Activated CD4-positive, alpha-beta T cell treated with anti-CD3 and anti-CD28 coated beads for 48 hours (primary cell): ENCODE data around the gene SLC35C1.

Experiments
- DNase-seq: peaks from one replicate; pipeline ENCODE4 v3.0.0-alpha.2; 2020

Gene SLC35C1

DNA sequence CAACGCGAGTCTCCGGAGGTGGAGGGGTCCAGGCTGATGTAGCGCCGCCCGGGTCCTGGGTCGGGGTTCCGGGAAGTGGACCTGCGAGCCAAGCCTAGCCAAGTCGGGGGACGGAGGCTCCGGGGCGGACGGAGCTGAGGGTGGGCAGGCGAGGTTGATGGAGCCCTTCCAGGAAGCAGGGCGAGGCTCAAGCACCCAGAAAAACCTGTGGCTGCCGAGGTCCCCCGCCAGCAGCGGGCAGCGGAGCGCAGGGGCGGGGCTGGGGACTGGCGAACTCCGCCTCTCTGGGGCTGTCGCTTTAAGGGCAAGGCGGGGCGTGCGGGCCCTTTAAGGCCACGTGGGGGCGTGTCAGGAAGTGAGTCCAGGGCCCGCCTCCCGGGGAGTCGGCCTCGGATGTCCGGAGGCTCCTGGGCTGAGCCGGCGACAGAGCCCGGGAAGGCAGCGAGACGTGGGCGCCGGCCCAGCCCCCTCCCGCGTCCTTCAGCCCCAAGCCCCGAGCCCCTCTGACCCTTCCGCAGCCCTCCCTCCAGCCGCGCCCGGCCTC lies at the start of gene SLC35C1:
SLC35C1 (plus strand) TSS at position 389 of the 544 bp plus-strand sequence. CDS start 653 bp downstream, outside the sequence.
- peak; percentile 98 for DNase-seq

DNA sequence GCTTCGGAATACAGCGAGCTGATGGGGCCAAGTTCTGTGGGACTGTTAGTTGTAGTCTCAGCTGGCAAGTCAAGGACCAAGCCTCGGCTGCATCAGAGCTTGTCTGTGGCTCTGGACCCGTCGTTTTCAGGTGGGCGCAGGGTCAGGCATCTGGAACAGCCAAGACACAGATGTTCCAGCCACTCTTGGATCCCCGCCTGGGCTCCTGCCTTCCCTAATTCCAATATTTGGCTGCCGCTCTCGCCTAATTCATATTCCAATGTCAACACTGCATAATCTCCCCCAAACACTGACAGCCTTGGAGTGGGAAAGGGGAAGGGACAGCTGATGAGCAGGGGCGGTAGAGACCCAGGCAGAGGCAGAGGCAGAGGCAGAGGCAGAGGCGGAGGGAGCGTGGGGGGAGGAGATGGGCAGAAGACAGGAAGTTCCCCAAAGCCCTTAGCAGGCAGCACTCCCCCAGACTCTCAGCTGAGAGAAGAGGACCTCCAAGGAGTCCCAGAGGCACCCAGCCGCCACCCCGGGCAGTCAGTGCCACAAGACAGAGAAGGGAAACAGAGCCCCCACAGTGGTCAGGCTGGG lies 49.6 kb upstream of the SLC35C1 start:
- DNase-seq = no peak

DNA sequence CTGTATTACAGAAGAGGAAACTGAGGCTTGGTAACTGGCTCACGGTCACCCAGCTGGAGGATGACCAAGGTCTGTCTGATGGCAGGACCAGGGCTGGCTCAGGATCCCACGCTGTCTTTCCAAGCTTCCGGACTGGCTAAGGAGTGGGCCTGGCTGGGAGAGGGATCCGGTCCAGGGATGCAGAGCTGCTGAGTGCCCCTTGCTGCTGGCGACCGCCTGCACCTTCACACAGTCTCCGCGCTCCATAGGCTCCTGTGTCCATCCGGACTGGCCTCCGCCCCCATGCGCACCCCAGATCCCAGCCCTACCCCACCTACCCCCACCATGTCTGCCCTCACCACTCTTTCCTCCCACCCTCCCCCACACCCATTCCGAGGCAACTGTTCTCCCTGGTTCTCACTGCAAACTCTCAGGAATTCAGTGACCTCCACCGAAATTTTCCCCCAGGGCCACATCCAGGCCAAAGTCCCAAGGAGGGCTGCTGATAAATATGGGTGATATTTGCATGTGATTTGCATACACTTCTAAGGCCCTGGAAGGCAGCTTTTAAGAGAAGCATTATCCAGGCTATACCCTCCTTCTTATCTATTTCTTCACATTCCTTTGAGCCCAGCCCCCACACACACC lies 48.5 kb upstream of the SLC35C1 start:
- no peak for DNase-seq

DNA sequence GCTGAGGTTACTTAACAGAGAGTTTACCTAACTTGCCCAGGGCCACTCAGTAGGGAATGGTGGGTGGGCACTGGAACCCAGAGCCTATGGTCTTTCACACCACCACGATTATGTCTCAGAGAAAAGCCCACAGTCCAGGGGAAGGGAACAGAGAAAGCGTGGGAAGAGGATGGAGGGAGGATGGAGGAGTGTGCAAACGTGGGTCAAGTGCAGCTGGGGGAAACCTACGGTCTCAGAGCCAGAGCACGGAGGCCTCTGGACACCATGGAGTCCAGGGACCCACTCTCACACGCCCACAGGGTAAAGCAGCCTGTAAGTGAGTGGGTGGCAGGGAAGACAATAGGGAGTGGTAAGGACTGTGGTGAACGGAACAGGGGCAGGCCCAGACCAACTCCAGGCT lies 47.3 kb upstream of the SLC35C1 start:
- no peak for DNase-seq

DNA sequence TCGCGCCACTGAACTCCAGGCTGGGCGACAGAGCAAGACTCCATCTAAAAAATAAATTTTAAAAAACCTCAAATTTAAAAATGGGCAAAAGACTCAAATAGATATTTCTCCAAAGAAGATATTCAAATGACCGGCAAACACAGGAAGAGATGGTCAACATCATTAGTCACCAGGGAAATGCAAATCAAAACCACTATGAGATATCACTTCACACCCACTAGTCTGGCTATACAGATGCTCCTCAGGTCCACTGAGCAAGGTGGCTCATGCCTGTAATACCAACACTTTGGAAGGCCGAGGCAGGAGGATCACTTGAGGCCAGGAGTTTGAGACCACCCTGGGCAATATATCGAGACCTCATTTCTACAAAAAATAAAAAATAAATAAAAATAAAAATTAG lies 43.3 kb upstream of the SLC35C1 start:
- DNase-seq = no peak

DNA sequence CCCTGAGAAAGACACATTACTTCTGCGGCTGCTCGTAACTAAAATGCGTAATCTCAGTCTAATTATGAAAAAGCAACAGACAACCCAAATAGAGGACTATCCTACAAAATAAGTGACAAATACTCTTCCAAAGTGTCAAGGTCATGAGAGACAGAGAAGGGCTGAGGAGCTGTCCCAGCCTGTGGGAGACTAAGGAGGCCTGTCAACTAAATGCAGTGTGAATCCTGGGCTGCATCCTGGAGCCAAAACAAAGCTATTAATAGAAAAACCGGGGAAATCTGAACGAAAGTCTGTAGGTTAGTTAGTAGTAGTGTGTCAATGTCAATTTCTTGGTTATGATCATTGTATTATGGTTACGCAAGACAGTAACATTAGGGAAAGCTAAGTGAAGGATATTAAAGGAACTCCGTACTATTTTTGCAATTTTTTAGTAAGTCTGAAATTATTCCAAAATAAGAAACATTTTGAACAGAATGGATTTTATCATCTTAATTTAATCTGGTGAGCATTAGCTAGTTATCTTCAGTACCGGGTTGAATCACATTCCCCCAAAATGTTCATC lies 39.8 kb upstream of the SLC35C1 start:
- no peak for DNase-seq

DNA sequence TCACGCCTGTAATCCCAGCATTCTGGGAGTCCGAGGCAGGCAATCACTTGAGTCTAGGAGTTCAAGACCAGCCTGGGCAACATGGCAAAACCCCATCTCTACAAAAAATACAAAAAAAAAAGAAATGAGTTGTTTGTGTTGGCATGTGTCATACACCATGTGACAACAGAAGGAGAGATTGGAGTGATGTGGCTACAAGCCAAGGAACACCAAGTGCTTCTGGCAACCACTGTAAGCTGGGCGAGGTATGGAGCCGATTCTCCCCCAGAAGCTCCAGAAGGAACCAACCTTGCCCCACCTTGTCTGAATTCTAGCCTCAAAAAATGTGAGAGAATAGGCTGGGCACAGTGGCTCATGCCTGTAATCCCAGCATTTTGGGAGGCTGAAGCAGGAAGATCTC lies 39.1 kb upstream of the SLC35C1 start:
- DNase-seq = no peak

DNA sequence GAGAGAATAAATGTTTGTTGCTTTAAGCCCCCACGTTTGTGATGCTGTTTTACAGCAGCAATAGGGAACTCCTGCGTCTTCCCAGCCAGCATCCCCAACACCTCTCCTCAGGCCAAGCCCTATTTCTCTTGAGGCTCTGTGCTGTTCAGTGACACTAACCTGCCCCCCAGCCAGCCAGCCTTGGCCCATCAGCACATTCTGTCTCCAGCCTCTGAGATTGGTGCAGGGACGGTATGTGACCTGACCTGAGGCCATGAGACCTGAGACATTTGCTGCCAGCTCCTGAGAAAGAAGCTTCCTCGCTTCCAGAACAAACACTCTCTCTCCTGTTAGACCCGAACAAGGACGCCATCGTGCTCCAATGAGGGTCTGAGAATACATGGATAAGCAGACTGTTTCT lies 38.5 kb upstream of the SLC35C1 start:
- no peak for DNase-seq

DNA sequence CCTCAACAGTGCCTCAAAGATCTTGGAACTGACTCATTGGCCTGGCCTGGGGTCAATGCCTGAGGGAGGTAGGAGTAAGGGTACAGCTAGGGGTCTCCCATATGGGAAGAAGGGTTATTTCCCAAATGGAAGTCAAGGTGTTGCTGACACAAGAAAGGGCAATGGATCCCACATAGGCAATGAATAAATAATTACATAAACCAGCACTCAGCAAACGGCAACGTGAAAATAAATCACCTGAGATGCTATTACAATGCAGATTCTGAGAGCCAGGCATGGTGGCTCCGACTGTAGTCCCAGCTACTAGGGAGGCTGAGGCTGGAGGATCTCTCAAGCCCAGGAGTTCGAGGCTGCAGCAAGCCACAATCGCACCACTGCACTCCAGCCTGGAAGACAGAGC lies 36.5 kb upstream of the SLC35C1 start:
- no peak for DNase-seq

DNA sequence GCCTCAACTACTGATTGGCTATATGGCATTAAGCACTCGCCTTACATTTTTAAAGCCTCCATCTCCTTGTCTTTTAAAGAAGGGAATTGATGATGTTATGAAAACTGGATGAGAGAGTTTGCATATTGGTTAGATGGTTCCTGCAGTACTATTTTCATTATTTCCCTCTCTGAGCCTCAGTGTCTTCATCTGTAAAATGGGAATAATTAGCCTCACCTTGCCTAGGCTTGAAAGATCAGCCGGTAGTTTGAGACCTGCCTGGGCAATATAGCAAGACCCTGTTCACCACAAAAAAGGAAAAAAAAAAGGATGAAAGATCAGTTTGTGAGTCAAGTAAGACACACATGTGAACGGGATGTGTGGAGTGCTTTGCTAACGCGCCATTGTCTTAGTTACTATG lies 35.0 kb upstream of the SLC35C1 start:
- no peak for DNase-seq

DNA sequence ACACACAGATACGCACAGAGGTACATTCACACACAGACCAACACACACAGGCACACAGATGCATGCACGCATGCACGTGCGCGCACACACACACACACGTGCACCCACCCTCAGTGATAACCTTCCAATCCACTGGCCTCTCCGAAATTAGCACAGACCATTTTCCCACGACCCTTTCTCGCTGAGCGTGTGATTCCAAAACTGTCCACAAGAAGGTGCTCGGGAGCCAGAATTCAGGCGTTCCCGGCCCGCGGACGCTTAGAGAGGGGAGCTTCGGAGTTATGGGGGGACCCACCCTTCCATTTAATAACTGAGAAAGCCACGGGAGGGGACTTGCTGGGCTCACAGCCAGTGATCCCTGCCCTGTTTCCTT lies 33.8 kb upstream of the SLC35C1 start:
- DNase-seq = peak; percentile 80

DNA sequence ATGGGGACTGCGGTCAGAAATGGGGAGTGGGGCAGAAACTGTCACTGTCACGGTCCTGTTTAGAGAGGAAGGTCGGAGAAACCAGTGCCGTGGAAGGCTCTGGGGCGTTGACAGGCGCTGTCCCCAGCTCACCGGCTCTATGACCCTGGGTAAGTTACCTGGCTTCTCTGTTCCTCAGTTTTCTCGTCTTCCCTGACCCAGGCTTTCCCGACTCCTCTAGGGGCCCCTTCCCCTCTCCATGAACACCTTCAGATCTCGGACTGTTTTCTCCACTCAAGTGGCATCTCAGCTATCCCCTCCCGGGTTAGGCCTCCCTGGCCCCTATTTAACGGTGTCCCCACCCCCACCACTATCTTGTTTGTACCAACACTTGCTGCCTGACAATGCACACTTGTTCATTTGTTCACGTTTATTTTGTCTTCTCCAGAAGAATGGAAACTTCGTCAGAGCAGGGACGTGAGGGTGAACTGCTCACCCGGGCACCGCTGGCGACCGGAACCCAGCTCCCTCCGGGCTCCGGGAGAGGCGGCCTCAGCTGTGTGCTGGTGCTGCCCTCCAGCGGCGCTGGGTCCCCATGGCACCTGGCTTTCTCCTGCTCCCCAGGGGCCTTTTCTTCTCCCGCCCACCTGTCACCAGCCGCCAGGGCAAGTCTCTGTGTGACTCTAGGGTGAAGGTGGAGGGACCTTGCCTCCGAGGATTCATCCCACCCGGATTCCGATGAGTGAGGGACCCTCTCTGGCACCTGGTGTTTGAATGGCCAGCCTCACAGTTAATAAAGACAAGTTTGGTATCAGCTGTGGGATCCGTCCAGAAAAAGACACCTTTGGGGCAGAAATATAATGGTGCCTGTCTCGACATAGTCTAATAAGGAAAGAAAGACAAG lies 33.1 kb upstream of the SLC35C1 start:
- peak; percentile 94 for DNase-seq

DNA sequence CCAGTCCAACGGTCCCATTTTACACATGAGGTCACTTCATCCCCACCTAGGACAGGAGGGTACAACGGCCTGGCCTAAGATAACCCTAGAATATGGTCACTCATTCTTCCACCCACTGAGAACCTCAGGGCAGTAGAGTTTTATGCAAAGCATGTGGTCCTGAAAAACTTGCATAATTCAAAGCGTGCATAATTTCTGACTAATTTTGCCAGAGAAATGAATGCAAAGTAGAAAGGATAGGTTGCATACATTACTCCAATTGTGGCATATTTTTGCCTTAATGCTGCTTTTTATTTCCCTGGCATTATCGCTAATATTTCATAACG lies 32.5 kb upstream of the SLC35C1 start:
- DNase-seq = no peak

DNA sequence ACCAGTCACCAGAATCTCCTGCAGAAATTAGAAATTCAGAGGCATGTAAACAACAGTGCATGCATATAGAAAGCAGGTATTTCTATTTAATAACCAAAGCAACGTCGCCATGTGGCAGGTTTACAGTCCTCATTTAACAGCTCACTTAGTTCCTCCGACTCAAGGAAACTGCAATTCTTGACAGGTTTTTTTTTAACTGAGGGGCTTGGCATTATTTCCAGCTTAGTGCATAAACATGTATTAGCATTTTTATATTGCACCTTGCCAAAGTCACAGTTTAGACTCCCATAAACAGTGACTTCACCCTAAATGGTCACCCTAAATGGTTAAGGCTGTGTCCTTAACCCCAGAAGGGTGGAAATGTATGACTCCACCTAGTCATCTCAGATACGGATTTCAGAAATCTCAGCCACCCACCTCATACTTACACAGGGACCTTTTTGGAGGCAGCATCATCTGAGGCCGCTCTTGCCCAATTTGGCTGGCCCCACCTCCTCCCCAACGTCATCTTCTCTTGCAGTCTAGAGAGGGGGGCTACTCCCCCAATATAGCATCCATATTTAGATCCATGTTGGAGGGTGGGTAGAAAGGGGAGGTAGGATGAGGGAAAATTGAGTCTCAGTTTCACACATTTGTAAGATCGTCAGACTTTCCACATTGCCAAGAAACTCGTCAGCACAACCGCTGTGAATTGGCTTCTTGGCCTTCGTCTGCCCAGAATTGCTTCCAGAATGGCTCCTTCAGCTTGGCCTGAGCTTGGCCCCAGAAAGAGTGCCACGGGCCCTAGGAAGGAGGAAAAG lies 31.8 kb upstream of the SLC35C1 start:
- DNase-seq = no peak

DNA sequence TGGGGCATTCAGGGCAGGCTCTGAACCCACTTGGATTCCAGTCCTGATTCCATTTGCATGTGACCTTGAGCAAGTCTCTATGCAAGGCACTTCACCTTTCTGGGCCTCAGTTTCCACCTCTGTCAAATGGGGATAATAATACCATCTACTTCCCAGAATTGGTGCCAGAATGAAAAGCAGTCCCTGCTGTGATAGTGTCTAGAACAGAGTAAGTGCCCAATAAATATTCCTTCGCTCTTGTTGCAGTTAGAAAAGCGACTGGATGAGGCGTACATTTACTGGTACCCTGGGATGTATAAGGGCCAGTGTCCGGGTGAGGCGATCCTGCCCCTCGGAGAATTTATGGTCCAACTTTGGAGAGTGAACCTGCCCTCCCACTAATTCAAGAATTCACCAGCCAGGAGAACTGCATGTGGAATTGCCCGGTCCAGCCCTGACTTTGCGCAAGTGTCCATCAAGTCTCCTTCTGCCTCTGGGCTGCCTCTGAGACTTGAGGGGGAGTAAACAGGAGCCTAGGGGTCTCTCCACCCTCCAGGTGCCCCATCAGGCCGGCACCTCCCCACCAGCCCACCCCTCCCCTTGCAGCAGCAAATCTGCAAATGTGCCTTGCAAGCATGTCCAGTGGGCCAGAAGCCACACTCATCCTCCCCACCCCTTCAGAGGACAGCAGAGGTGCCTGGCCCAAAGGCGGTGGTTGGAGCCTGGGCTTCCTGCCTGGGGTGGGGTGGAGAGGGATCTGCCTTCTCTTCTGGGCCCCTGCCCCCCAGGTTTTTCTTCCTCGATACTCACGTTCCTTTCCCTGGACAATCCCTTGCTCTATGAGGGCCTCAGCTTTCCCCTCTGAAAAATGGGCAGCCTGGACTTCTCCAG lies 30.9 kb upstream of the SLC35C1 start:
- no peak for DNase-seq

DNA sequence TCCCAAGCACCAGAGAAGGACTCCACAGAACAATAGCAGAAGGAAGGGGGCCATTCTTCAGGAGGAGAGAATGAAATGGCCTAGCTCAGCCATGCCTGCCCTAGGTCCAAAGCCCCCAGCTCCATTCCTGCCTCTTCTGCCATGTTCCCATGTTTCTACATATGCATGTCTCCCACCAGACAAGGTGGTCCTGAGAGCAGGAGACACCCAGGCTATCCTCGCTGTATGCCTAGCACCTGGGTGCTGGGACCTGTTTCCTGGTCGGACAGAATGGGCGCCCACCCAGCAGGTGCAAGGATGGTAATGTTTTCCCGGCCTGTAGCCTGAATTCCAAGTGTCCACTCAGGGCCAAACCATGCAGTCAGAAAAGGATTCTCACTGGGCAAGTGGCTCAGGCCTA lies 30.2 kb upstream of the SLC35C1 start:
- no peak for DNase-seq

DNA sequence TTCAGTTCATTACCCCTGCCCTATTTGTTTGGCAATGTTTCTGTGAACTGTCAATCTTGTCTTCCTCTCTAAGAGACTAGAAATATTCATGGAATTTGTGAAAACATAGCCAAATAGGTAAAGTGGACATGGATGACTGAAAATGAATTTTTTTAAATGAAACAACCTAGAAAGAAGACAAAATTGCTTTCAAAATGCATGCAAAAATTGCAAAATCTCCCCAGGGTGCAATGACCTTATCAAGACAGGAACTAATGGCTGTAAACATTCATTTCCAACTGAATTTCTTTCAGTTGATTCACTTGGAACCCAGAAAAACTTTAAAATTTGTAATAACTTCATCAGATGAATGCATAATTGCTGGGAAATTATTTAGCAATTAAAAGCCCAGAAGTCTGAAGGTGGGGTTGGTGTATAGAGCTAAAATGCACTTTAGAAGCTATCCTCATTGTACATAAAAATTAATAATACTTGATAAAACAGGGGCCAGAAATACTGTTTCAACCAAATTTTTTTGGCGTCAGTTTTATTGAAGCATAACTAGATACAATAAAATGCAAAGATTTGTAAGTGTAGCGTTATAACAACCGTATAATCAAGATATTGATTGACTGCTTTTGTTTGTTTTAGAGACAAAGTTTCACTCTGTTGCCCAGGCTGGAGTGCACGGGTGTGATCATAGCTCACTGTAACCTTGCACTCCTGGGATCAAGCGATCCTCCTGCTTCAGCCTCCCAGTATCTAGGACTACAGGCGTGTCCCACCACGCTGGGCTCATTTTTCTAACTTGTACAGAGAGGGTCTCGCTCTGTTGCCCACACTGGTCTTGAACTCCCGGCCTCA lies 27.6 kb upstream of the SLC35C1 start:
- no peak for DNase-seq

DNA sequence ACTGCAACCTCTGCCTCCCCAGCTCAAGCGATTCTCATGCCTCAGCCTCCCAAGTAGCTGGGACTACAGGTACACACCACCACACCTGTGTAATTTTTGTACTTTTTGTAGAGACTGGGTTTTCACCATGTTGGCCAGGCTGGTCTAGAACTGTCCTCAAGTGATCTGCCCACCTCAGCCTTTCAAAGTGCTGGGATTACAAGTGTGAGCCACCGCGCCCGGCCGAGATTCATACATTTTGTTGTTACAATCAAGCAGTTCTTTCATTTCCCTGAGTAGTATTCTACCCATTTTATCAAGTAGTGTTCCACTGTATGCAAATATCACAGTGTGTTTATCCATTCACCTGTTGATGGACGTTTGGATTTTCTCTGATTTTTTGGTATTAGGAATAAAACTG lies 26.6 kb upstream of the SLC35C1 start:
- DNase-seq = no peak

DNA sequence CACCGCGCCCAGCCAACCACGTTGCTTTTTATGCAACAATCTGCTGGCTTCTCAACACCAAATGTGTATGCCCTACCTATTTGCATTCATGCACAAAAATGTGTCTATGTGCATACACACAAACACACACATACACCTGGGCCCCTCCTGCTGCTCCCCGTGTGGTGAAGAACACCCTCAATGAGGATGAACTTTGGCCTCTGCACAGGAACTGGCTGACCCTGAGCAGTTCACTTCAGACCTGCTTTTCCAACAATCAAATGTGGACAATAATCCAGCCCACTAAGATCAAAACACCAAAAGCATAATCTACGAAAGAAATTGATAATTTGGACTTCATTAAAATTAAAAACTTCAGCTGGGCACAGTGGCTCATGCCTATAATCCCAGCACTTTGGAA lies 25.3 kb upstream of the SLC35C1 start:
- DNase-seq = no peak

DNA sequence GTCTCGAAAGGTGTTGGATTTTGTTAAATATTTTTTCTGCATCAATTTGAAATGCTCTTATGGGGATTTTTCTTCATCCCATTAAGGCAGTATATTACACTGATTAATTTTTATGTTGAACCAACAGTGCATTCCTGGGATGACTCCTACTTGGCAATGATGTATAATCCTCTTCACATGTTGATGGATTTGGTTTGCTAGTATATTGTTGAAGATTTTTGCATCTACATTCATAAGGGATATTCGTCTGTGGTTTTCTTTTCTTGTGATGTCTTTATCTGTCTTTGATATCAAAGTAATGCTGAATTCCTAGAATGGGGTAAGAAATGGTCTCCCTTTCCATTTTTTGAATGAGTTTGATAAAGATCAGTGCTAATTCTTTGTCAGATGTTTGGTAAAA lies 18.7 kb upstream of the SLC35C1 start:
- DNase-seq = no peak

DNA sequence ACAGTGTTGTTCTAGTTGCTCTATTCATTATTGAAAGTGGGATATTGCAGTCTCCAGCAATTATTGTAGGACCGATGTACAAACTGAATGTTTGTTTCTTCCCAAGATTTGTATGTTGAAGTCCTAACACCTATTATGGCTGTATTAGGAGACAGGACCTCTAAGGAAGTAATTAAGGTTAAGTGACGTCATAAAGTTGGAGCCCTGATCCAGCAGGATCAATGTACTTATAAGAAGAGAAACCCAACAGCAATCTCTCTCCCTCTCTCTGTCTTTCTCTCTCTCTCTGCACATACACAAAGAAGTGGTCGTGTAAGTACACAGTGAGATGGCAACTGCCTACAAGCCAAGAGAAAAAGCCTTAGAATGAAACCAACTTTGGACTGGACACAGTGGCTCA lies 16.1 kb upstream of the SLC35C1 start:
- DNase-seq = no peak
